SIG-M5 treated with dmso at 0.1 percent for 504 hours (cell line): Measurements from ENCODE around the gene SYT7.

Experiments
- DNase-seq: peaks from one replicate; lab custom pipeline; 2025; ENCODE audit not compliant: unreplicated experiment; lab: John Stamatoyannopoulos, UW

The SYT7 gene

GRCh38 chr11:61555051-61555969 lies 25.6 kb downstream of the SYT7 start:
- DNase-seq = no peak

GRCh38 chr11:61554172-61554988 lies 26.5 kb downstream of the SYT7 start:
- no peak for DNase-seq

GRCh38 chr11:61553373-61554171 lies 27.3 kb downstream of the SYT7 start:
- no peak for DNase-seq

GRCh38 chr11:61552108-61552635 lies 28.7 kb downstream of the SYT7 start:
- no peak for DNase-seq

GRCh38 chr11:61551634-61552033 lies 29.2 kb downstream of the SYT7 start:
- no peak for DNase-seq

GRCh38 chr11:61550665-61551227 lies 30.1 kb downstream of the SYT7 start:
- DNase-seq = no peak

GRCh38 chr11:61549662-61550568 lies 31.0 kb downstream of the SYT7 start:
- DNase-seq = no peak

GRCh38 chr11:61549177-61549576 lies 31.7 kb downstream of the SYT7 start:
- no peak for DNase-seq

GRCh38 chr11:61547246-61547645 lies 33.6 kb downstream of the SYT7 start:
- DNase-seq = no peak

GRCh38 chr11:61546663-61547062 lies 34.2 kb downstream of the SYT7 start:
- DNase-seq = no peak

GRCh38 chr11:61545921-61546320 lies 35.0 kb downstream of the SYT7 start:
- no peak for DNase-seq

- no peak for DNase-seq
Observed at GRCh38 chr11:61545341-61545740, 35.5 kb downstream of the SYT7 start.

- no peak for DNase-seq
Observed at GRCh38 chr11:61544466-61544865, 36.4 kb downstream of the SYT7 start.

- DNase-seq = no peak
Observed at GRCh38 chr11:61543606-61544306, 37.1 kb downstream of the SYT7 start.

GRCh38 chr11:61542705-61543104 lies 38.2 kb downstream of the SYT7 start:
- DNase-seq = no peak

- no peak for DNase-seq
Observed at GRCh38 chr11:61542024-61542461, 38.8 kb downstream of the SYT7 start.

- peak; percentile 28 for DNase-seq
Observed at GRCh38 chr11:61541598-61541997, 39.3 kb downstream of the SYT7 start.

GRCh38 chr11:61540528-61540927 lies 40.3 kb downstream of the SYT7 start:
- DNase-seq = no peak

GRCh38 chr11:61539831-61540357 lies 41.0 kb downstream of the SYT7 start:
- DNase-seq = no peak
